Mucosa of gallbladder (tissue), 1 donor: ENCODE data around the gene ZNF311. TPM values are rescaled to one million over a fixed set of nuclear protein-coding genes. Genes with fewer than 3 reads are reported as not detected.
A peak's percentile ranks its signal among the peaks of the same experiment; 100 is the strongest.

Experiments used
- DNase-seq: peaks from one replicate; pipeline ENCODE4 v3.0.0-alpha.2; 2020; ENCODE audit warnings: low spot score
- total RNA-seq: library from RNA; stranded (reverse); gene quantifications from one replicate; pipeline ENCODE4 v1.2.1, GENCODE V29; 2021
- donor health status: DM: no; HTN: no; CAD: no.

The ZNF311 gene
- 2.8 TPM for total RNA-seq

DNA sequence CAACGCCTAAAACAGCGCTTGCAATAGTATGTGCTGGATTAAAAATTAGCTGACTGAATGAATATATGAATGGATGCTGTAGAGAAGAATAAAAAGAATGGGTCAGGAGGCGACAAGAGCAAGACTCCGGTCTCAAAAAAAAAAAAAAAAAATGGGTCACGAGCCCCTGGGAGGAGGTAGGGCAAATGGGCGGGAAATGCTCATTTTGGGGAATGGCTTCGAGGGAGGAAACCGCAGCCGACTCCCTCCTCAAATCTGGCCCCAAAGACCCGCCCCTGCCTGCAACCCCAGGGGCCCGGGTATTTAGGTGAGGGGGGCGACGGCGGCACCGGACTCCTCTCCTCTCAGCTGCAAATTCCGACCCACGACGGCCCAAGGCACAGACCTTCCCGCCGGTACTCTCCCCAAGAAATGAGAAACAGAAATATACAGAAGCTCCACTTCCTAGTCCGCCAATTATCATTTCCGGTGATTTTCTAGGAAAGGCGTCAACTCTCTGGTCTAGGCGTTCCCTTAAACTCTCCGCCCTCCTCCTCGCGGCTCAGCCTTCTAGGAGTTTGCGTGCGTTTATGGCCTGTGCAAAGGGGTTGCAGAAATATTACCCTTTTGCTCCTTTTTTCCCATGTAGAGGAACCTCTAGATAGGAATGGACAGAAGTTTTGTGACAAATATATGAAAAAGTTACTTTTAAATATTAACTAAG is at the start of gene ZNF311:
Gene ZNF311, minus strand, starts transcription at position 133 of the 703 bp plus-strand sequence. CDS start 1,361 bp downstream, outside the sequence.
- peak; percentile 66 for DNase-seq

DNA sequence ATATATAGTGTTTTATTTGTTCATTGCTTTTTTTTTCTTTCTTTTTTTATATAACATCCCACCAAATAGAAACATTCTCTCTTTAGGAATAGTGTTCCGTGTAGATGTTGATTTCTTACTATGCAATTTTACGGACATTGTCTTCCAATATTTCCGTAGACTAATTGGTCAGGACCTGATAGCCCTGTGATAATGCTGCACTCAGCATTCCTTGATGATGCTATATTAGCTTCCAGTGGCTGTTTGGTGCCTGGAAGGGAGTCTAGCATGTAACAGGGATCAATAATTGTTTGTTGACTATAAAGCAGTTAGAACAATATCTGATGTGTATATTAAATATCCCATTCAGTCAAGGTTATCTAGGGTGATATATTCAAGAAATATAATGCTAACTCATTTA is 46.6 kb upstream of the ZNF311 start:
- DNase-seq: no peak

DNA sequence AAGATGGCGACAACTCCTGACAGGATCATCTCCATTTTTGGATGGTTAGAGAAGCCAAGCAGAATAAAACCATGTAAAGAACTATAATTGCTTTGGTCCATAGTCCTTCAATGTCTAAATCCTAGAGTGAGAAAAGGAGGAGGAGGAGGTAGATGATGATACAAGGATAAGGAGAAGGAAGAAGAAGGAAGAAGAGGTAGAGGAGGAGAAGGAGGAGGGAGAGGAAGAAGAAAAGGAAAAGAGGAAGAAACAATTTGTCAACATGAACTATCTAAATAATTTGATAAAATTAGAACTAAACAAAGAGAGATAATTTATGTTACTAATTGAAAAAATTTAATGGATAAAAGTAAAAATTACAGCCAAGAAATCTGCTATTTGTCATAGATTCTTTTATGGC is 40.0 kb upstream of the ZNF311 start, which contains the start of gene OR2W1:
Gene OR2W1, minus strand, starts transcription at position 101 of the 400 bp plus-strand sequence. Its CDS starts 0 bp downstream, at position 101.
- DNase-seq: no peak

DNA sequence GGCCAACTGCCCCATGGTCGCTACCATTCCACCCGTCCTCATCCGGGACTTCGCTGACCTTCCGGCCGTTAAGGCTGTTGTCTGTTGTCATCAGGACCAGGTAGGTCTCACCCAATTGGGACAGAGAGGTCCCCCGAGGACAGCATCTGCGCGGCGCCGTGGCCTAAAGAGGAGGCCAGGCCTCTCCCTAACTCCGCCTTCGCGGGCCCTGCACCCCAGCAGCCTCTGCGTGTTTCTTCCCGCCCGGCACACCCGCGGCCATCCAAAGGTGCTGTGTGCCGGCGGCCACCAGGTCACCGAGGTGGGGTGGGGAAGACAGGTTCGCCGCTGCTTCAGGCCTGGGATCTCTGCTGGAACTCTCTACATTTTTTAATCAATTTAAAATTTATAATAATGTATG is 30.8 kb upstream of the ZNF311 start:
- DNase-seq: no peak

DNA sequence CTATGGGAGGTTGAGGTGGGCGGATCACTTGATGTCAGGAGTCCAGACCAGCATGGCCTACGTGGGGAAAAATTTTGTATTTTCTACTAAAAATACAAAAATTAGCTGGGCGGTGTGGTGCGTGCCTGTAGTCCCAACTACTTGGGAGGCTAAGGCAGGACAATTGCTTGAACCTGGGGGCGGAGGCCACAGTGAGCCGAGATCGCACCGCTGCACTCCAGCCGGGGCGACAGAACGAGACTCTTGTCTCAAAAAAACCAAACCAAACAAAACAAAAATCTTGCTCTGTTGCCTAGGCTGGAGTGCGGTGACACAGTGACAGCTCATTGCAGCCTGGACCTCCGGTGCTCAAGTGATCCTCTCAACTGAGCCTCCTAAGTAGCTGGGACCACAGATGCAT is 23.7 kb upstream of the ZNF311 start:
- no peak for DNase-seq

DNA sequence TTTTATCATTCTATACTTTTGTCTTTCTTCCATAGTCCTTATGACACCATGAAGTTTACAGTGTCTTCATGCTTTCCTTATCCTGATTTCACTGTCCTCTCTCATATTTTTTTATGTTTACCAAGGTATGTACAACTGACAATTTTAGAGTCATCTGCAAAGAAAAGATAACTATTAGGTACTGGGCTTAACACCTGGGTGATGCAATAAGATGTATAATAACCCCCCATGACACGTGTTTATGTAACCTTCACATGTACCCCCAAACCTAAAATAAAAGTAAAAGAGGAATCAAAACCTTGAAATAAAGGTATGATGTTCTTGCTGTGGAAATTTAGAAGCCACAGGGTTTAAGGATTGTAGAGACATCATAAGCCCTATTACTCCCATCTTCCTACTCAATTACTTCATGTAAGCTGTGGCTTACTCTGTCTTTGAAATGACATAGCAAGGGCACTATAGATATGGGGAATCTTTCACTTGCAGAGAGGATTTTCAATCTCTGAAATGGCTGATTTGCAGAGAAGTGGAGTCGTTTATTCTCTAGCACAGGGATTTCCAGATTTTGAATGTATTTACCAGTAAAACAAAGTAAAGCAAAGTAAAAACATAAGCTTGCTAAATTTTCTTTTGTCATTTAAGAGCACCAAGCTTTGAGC is 20.9 kb upstream of the ZNF311 start:
- no peak for DNase-seq

DNA sequence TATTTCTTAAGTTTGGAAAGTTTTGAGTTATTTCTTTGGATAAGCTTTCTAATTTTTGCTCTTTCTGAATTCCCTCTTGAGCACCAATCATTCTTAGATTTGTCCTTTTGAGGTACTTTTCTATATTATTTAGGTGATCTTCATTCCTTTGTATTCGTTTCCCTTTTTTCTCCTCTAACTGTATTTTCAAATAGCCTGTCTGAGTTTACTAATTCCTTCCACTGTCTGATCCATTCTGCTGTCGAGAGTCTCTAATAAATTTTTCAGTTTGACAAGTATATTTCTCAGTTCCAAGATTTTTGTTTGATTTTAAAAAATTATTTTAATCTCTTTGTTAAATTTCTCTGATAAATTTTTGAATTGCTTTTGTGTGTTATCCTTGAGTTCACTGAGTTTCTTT is 16.3 kb upstream of the ZNF311 start:
- DNase-seq: no peak

GRCh38 chr6:29019629-29020028 is 14.5 kb upstream of the ZNF311 start:
- DNase-seq: no peak

- no peak for DNase-seq
Observed at GRCh38 chr6:29017428-29017802, 12.3 kb upstream of the ZNF311 start.

DNA sequence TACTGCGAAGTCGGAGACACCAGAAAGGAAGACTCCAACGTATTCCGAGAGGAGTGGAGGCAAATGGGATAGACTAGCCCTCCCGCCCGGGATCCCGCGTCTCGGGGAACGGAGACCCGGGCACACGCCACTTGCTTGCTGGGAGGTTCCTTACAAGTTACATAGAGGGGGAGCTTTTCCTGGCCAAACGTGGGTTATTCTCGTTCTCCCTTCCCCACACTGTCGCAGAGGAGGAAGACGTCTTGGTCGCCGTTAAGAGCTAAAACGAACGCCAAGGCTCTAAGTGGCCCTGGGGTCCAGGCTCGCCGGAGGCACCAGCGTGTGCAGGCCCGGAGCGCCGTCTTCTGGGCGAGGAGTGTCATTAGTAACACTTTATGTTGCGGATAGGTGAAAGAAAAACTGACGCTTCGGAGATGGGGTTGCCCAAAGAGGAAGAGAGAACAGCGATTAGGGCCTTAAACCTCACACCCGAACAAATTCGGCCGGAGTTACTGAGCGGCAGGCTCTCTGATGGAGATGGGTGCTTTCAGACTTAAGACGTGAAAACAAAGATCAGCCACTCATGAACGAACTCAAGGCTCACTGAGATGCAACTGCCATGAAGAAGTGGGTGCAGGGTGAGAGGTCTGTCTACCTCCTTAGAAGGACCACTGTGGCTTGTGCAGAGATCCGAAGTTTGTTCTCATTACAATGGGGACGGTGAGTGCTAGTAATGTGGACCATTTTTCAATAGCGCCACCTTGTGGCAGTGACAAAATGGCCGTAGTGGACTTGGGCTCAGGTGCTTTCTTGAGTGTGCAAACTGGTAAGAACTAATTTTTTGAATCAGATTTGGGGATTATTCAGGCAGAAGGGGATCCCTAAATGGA is 11.7 kb upstream of the ZNF311 start:
- DNase-seq: peak; percentile 91

GRCh38 chr6:29014729-29015608 is 9.9 kb upstream of the ZNF311 start:
- no peak for DNase-seq

DNA sequence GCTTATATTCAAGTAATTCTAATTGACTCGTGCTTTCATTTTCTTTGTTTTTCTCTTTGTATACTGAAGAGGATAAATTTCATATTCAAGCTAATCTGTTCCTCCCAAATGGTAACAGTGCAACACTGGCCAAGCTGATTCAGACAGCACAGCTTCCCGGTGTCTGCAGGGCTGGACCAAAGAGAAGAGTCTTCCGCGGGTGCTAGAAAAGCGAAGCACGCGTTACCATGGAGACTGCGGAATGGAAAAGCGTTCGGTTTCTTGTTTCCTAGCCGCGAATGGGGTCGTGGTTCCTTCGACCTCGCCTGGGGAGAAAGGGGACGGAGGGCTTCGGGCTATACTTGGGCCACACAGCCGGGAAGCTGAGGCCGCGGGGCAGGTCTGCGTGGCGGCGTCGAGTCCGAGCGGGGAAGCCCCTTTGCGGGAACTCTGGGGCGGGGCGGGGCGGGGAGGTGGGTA is 6.2 kb upstream of the ZNF311 start:
- DNase-seq: peak; percentile 30

DNA sequence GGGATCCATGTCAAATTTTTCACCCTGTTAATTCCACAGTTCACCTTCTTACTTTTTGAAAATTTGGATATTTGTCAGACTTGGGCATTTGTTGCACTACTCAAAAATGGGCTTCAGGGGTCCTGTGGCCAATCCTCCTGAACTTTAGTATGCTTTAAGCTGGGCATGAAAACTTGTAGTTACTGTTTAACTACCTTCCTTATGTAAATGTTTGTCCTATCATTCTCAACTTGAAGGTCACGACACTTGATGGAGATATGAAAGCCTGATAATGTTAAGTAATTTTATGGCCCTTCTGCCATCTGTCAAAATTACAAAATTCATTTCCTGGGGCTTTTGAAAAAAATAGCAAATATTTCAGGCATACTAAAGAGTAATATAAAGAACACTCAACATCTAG is 4.2 kb upstream of the ZNF311 start:
- DNase-seq: no peak

DNA sequence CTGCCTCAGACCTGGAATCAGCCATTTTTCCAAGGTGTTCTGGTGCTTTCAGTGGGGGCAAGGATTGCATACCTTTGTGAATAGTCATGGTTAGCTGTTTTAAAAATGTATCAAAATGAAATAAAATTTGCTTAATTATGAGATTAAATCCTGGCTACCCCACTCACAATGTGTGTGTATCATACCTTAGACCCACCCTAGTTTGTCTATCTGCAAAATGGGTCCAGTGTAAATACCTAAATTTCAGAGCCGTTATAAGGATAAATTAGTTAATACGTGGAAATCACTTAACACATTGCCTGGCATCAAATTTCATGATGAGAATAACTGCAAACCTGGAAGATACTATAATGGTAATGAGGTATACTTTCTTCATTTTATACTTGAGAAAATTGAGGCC is 3.0 kb upstream of the ZNF311 start:
- no peak for DNase-seq

GRCh38 chr6:28996844-28997510 is 8.1 kb downstream of the ZNF311 start:
- DNase-seq: no peak

- no peak for DNase-seq
Observed at GRCh38 chr6:28995093-28995650, 9.9 kb downstream of the ZNF311 start.

- DNase-seq: peak; percentile 65
Observed at GRCh38 chr6:28988536-28989311, 16.4 kb downstream of the ZNF311 start.

DNA sequence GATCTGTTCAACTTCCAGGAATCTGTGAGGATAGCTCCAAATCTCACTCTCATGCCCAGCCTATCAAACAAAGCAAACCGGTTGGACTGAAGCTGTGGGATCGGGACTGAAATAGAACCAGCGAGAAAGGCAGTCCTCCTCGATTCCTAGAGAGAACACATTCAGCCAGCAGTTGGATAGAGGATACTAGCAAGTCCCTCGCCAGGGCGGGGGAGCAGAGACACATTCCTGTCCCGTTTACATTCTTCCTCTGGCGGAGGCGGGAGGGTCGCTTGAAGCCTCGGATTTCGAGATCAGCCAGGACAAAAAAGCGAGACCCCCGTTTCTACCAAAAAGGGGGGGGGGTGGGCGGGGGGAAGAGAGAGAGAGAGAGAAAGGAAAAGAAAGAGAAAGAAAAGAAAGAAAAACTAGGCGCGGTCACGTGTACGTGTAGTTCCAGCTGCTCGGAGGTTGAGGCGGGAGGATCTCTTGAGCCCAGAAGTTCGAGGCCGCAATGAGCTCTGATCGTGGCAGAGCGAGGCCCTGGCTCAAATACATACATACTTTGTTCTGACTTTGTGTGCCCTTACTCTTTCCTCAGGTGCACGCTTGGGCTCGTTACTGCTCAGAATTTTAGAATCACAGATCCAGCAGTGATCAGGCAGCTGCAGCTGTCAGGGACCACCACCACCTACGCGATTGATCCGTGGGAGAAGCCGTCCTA is 19.5 kb downstream of the ZNF311 start:
- DNase-seq: peak; percentile 91

- DNase-seq: no peak
Observed at GRCh38 chr6:28983838-28984237, 21.3 kb downstream of the ZNF311 start.
